A204.1 (cell line): ENCODE results near the gene FAM9C.
"Not testable (repeated sequence)": the region's sequence is repeated elsewhere in the genome, so short reads cannot be mapped to it uniquely, and the experiment has no call there.

Source experiments
- FAIRE-seq: peaks from 2 replicates; lab custom pipeline; 2012; peaks lifted over from hg19 to GRCh38; lab: Jason Lieb, UNC

Gene FAM9C

GRCh38 chrX:13076176-13076961 is 31.9 kb upstream of the FAM9C start:
- FAIRE-seq, result no peak

- no peak for FAIRE-seq
Observed at GRCh38 chrX:13074297-13075262, 30.2 kb upstream of the FAM9C start.

GRCh38 chrX:13069771-13070416 is 25.5 kb upstream of the FAM9C start:
- no peak for FAIRE-seq

- no peak for FAIRE-seq
Observed at GRCh38 chrX:13068651-13069050, 24.2 kb upstream of the FAM9C start.

DNA sequence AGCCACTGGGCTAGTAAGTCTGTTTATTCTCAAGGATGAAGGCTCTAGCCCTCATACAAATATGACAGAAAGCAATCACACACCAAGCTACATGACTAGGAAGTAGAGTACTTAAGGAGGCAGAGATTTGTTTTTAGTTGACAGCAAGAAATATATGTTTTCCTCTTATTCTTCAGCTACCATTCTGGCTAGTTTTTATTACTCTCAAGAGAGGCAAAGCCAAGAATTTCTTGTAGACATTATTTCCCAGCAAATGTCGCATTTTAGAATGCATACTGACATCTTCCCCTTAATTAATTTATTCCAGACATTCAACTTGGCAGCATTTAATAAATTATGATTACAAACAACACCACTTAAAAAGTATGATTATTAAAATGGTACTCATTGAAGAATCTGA is 23.4 kb upstream of the FAM9C start:
- FAIRE-seq, result no peak

GRCh38 chrX:13066391-13066790 is 22.0 kb upstream of the FAM9C start:
- FAIRE-seq, result no peak

GRCh38 chrX:13064599-13065143 is 20.3 kb upstream of the FAM9C start:
- FAIRE-seq, result no peak

DNA sequence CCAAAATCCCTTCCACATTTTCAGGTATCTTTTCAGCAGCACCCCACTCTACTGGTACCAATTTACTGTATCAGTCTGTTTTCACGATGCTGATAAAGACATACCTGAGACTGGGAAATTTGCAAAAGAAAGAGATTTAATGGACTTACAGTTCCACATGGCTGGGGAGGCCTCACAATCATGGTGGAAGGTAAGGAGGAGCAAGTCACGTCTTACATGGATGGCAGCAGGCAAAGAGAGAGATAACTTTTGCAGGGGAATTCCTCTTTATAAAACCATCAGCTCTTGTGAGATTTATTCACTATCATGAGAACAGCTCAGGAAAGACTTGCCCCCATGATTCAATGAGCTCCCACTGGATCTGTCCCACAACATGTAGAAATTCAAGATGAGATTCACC is 18.7 kb upstream of the FAM9C start:
- FAIRE-seq, result not testable (repeated sequence)

DNA sequence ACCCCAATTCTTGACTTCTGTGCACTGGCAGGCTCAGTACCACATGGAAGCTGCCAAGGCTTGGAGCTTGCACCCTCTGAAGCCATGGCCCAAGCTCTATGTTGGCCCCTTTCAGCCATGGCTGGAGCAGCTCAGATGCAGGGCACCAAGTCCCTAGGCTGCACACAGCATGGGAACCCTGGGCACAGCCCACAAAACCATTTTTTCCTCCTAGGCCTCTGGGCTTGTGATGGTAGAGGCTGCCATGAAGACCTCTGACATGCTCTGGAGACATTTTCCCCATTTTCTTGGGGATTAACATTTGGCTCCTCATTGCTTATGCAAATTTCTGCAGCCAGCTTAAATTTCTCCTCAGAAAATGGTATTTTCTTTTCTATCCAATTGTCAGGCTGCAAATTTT is 17.9 kb upstream of the FAM9C start:
- FAIRE-seq, result not testable (repeated sequence)

DNA sequence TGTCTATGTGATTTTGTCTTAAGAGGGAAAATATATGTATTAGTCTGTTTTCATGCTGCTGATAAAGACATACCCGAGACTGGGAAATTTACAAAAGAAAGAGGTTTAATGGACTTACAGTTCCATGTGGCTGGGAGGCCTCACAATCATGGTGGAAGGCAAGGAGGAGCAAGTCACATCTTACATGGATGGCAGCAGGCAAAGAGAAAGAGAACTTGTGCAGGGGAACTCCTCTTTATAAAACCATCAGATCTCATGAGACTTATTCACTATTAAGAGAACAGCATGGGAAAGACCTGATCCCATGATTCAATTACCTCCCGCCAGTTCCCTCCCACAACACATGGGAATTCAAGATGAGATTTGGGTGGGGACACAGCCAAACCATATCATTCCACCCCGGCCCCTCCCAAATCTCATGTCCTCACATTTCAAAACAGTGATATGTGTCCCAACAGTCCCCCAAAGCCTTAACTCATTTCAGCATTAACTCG is 16.8 kb upstream of the FAM9C start:
- FAIRE-seq, result not testable (repeated sequence)

GRCh38 chrX:13059637-13060499 is 15.4 kb upstream of the FAM9C start:
- FAIRE-seq, result no peak

GRCh38 chrX:13055486-13055885 is 11.1 kb upstream of the FAM9C start:
- FAIRE-seq, result no peak

GRCh38 chrX:13053171-13053570 is 8.8 kb upstream of the FAM9C start:
- no peak for FAIRE-seq

GRCh38 chrX:13051529-13052172 is 7.2 kb upstream of the FAM9C start:
- no peak for FAIRE-seq

GRCh38 chrX:13051167-13051528 is 6.7 kb upstream of the FAM9C start:
- no peak for FAIRE-seq

GRCh38 chrX:13050151-13050550 is 5.7 kb upstream of the FAM9C start:
- no peak for FAIRE-seq

GRCh38 chrX:13048280-13048679 is 3.9 kb upstream of the FAM9C start:
- no peak for FAIRE-seq

DNA sequence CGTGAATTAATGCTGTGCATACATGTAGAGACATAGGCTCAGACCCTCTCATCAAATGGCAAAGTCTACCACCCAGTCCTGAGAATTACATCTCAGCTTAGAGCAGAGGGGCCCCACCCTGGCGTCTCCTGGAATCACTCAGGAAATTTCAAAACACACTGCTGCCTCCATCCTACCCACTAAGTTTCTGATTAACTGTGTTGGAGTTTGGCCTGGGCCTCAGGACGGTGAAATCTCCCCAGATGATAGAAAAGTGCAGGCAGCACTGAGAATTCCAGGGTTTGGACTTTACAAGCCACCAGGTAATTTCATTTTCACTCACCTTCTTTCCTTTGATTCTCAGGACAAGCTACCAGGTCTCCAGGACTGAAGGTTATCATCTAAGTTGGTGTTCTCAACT is 3.3 kb upstream of the FAM9C start:
- FAIRE-seq, result no peak

GRCh38 chrX:13046141-13046855 is 1.9 kb upstream of the FAM9C start:
- FAIRE-seq, result no peak

- FAIRE-seq, result no peak
Observed at GRCh38 chrX:13043938-13044337, 482 bp downstream of the FAM9C start.
